Measurements from ENCODE around the gene ARHGAP24. TPM values are rescaled to one million over a fixed set of nuclear protein-coding genes. Genes with fewer than 3 reads are reported as not detected.

ARHGAP24 gene
- total and polyA plus RNA-seq, 2 of the 13 experiments (the other 11 are each of a cell fraction or from before 2014, with no cell fraction given), result 0.07 to 0.55 TPM

DNA sequence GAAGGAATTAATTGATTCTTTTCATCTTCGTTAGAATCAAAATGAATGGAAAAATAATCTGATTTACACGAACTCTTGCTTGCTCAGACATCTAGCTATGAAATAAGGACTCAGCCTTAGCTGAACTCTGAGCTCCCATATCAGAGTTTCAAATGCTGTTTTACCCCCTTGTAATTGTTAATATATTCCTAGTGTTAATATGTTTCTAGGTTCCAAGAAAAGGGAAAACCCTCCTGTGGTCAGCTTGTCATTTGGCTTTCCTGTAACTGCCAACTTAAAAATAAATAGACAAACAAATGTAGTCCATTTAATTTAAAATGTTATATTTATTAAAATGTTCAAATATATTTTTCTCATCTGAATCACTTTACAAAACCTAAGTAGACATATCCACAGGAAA, 432.1 kb downstream of the ARHGAP24 start:
- ChIA-PET POLR2A (no interaction called here), CTCF (ENCODE audit: low intra/inter-chr PET ratio, low total read pairs) (no interaction called here)
- Histone ChIP-seq H3K27me3 (ENCODE audit: control insufficient read depth in 1 of 2, insufficient read depth in 2 of 2, low read length in 2 of 2) (no peaks in the 10 kb centered on the region), H4K20me1 (ENCODE audit: insufficient read depth, low read length) (no peaks in the 10 kb centered on the region), H3K4me2 (ENCODE audit: low read depth, low read length) (no peak overlapping the region), H3K9me3 (ENCODE audit: low read length) (no peaks in the 10 kb centered on the region), H3K4me1 (ENCODE audit: insufficient read depth, low read length) (no peaks in the 10 kb centered on the region), H3K27ac (ENCODE audit: extremely low read length, insufficient read depth, low read length) (no peak overlapping the region), H3K36me3 (replicated peaks in 1 of 2; ENCODE audit: control insufficient read depth in 1 of 2, insufficient read depth in 2 of 2, low read length in 2 of 2) (no peaks in the 10 kb centered on the region), H2AFZ (ENCODE audit: low read length) (no peak overlapping the region), H3K4me3 (replicated peaks in 1 of 3; ENCODE audit: insufficient read depth in 1 of 3, low read depth in 2 of 3, low read length in 3 of 3) (no peak overlapping the region), H3K79me2 (ENCODE audit: insufficient read depth, low read length) (no peaks in the 10 kb centered on the region), H3K9ac (ENCODE audit: insufficient read depth, low read depth, low read length) (no peak overlapping the region)
- no TSS peak for BruUV-seq (replicated peaks)
- TF ChIP-seq CERS6 (CRISPR knock-in tag; IDR thresholded peaks at IDR 0.05), result no peak
- no peak for TF ChIP-seq MTF1 (CRISPR knock-in tag; IDR thresholded peaks at IDR 0.05)
- TF ChIP-seq PHF21A (CRISPR knock-in tag; IDR thresholded peaks at IDR 0.05), result no peak
- no peak for TF ChIP-seq MAZ (IDR thresholded peaks at IDR 0.05; ENCODE audit: borderline replicate concordance, low read depth, low read length)
- no peak for TF ChIP-seq MAZ (CRISPR knock-in tag; IDR thresholded peaks at IDR 0.05; ENCODE audit: low read depth)
- TF ChIP-seq ATF7 (IDR thresholded peaks at IDR 0.05), result no peak
- TF ChIP-seq ATF7 (CRISPR knock-in tag; IDR thresholded peaks at IDR 0.05), result no peak
- no peak for TF ChIP-seq ZNF572 (CRISPR knock-in tag; IDR thresholded peaks at IDR 0.05)
- no peak for TF ChIP-seq ZNF709 (CRISPR knock-in tag; IDR thresholded peaks at IDR 0.05)
- TF ChIP-seq SIN3A (IDR thresholded peaks at IDR 0.05; ENCODE audit: borderline replicate concordance, low read depth, low read length), result no peak
- no peak for TF ChIP-seq ZNF629 (CRISPR knock-in tag; conservative IDR thresholded peaks at IDR 0.05)
- no peak for TF ChIP-seq MED13 (CRISPR knock-in tag; IDR thresholded peaks at IDR 0.05)
- no peak for TF ChIP-seq ZNF30 (CRISPR knock-in tag; IDR thresholded peaks at IDR 0.05)
- no peak for TF ChIP-seq CAMTA2 (CRISPR knock-in tag; IDR thresholded peaks at IDR 0.05; ENCODE audit: borderline replicate concordance)
- no peak for TF ChIP-seq RCOR2 (CRISPR knock-in tag; IDR thresholded peaks at IDR 0.05)
- no peak for TF ChIP-seq NR1H2 (CRISPR knock-in tag; IDR thresholded peaks at IDR 0.05; ENCODE audit: borderline replicate concordance, low read depth)
- intact Hi-C loops (cut with micrococcal nuclease; ENCODE audit: unreplicated experiment), result no loop called here
- DNase-seq (ENCODE audit: low spot score) (no peak), FAIRE-seq (no peak), ATAC-seq (no peak)
- WGBS (ENCODE audit: low lambda C conversion rate), result 27% methylated on average over 2 of the region's 2 CpGs
- in situ Hi-C loops (cut with HindIII; ENCODE audit: extremely low pct_ligation_motif_present, low pct_unique_long_range_greater_than_20kb), result no loop called here

Measured in HepG2 (cell line).